Left ventricle myocardium inferior (tissue), 1 donor: Measurements from ENCODE around the gene SPRY4. TPM values are rescaled to one million over a fixed set of nuclear protein-coding genes. Genes with fewer than 3 reads are reported as not detected.

Experiments used
- total RNA-seq: library from RNA; stranded (reverse); fragmentation: NEBNext Ultra II Directional; extraction: Animal tissue kit (Norgen Biotek cat#: 25700); gene quantifications from one replicate; pipeline ENCODE4 v1.2.1, GENCODE V29; 2021
- donor health status: DM: no; HTN: yes; CAD: no; lungs with severe emphysema.

SPRY4 gene
- total RNA-seq, 1 donor from 2014 or later, result 10.2 TPM

Other genes with a start within 250 kb of the SPRY4 start
- gene NDFIP1, start 216.2 kb downstream of the SPRY4 start, total RNA-seq, result 62.1 TPM